HEK293 (cell line): ENCODE data around the gene KRT7.
A peak's percentile ranks its signal among the peaks of the same experiment; 100 is the strongest.

Source experiments
- EGR2 ChIP-seq: fragments of 450-650 bp; formaldehyde crosslinking; IDR thresholded peaks from 2 replicates; pipeline ENCODE4 v1.5.1; 2016; ENCODE audit warnings: low read depth, missing biosample characterization, missing genetic modification characterization
- FEZF1 ChIP-seq: fragments of 450-650 bp; formaldehyde crosslinking; IDR thresholded peaks from 2 replicates; pipeline ENCODE4 v1.5.1; 2016; ENCODE audit warnings: missing biosample characterization, missing genetic modification characterization
- GFI1B ChIP-seq: fragments of 450-650 bp; formaldehyde crosslinking; IDR thresholded peaks from 2 replicates; pipeline ENCODE4 v1.5.1; 2016; ENCODE audit warnings: missing biosample characterization, missing genetic modification characterization
- GLIS2 ChIP-seq: fragments of 450-650 bp; formaldehyde crosslinking; IDR thresholded peaks from 2 replicates; pipeline ENCODE4 v1.5.1; 2016; ENCODE audit warnings: missing biosample characterization, missing genetic modification characterization
- HOXA7 ChIP-seq: sonication (generic); formaldehyde crosslinking; IDR thresholded peaks from 2 replicates; pipeline ENCODE4 v1.8.1; 2022; ENCODE audit warnings: missing genetic modification reagents, borderline replicate concordance
- HOXC10 ChIP-seq: sonication (generic); formaldehyde crosslinking; IDR thresholded peaks from 2 replicates; pipeline ENCODE4 v1.8.1; 2023; ENCODE audit warnings: mild to moderate bottlenecking, missing genetic modification reagents
- KLF8 ChIP-seq: fragments of 450-650 bp; formaldehyde crosslinking; IDR thresholded peaks from 2 replicates; pipeline ENCODE4 v1.5.1; 2016; ENCODE audit warnings: missing biosample characterization, missing genetic modification characterization
- KLF9 ChIP-seq: fragments of 450-650 bp; formaldehyde crosslinking; IDR thresholded peaks from 2 replicates; pipeline ENCODE4 v1.5.1; 2016; ENCODE audit warnings: missing biosample characterization, missing genetic modification characterization, low read depth
- OVOL3 ChIP-seq: fragments of 450-650 bp; formaldehyde crosslinking; IDR thresholded peaks from 2 replicates; pipeline ENCODE4 v1.5.1; 2016; ENCODE audit warnings: missing biosample characterization, missing genetic modification characterization
- PRDM1 ChIP-seq: fragments of 450-650 bp; formaldehyde crosslinking; IDR thresholded peaks from 2 replicates; pipeline ENCODE4; 2016; ENCODE audit warnings: missing biosample characterization, missing genetic modification characterization
- PRDM10 ChIP-seq: fragments of 450-650 bp; formaldehyde crosslinking; IDR thresholded peaks from 2 replicates; pipeline ENCODE4 v1.5.1; 2016; ENCODE audit warnings: missing biosample characterization, missing genetic modification characterization
- REST ChIP-seq: fragments of 450-650 bp; formaldehyde crosslinking; IDR thresholded peaks from 2 replicates; pipeline ENCODE4 v1.5.1; 2016; ENCODE audit warnings: missing biosample characterization, missing genetic modification characterization
- WT1 ChIP-seq: fragments of 450-650 bp; formaldehyde crosslinking; IDR thresholded peaks from 2 replicates; pipeline ENCODE4 v1.5.1; 2016; ENCODE audit warnings: missing biosample characterization, missing genetic modification characterization
- ZBTB1 ChIP-seq: fragments of 450-650 bp; formaldehyde crosslinking; IDR thresholded peaks from 2 replicates; pipeline ENCODE4 v1.5.1; 2016; ENCODE audit warnings: missing biosample characterization, missing genetic modification characterization
- ZBTB8A ChIP-seq: fragments of 450-650 bp; formaldehyde crosslinking; IDR thresholded peaks from 2 replicates; pipeline ENCODE4 v1.5.1; 2016; ENCODE audit warnings: missing biosample characterization, missing genetic modification characterization
- ZNF132 ChIP-seq: fragments of 450-650 bp; formaldehyde crosslinking; IDR thresholded peaks from 2 replicates; pipeline ENCODE4 v1.5.1; 2017; ENCODE audit warnings: missing biosample characterization, missing genetic modification characterization, borderline replicate concordance
- ZNF138 ChIP-seq: fragments of 450-650 bp; formaldehyde crosslinking; IDR thresholded peaks from 2 replicates; pipeline ENCODE4 v1.5.1; 2016; ENCODE audit warnings: missing biosample characterization, missing genetic modification characterization, borderline replicate concordance
- ZNF23 ChIP-seq: fragments of 450-650 bp; formaldehyde crosslinking; IDR thresholded peaks from 2 replicates; pipeline ENCODE4 v1.5.1; 2016; ENCODE audit warnings: missing biosample characterization, missing genetic modification characterization, borderline replicate concordance
- ZNF335 ChIP-seq: fragments of 450-650 bp; formaldehyde crosslinking; conservative IDR thresholded peaks from 2 replicates; pipeline ENCODE4 v1.5.1; 2016; ENCODE audit warnings: missing biosample characterization, missing genetic modification characterization
- ZNF394 ChIP-seq: fragments of 450-650 bp; formaldehyde crosslinking; IDR thresholded peaks from 2 replicates; pipeline ENCODE4 v1.5.1; 2016; ENCODE audit warnings: missing biosample characterization, missing genetic modification characterization, mild to moderate bottlenecking, moderate library complexity, borderline replicate concordance
- ZNF404 ChIP-seq: fragments of 450-650 bp; formaldehyde crosslinking; IDR thresholded peaks from 2 replicates; pipeline ENCODE4 v1.5.1; 2017; ENCODE audit warnings: missing biosample characterization, missing genetic modification characterization
- ZNF510 ChIP-seq: fragments of 450-650 bp; formaldehyde crosslinking; IDR thresholded peaks from 2 replicates; pipeline ENCODE4 v1.5.1; 2018; ENCODE audit warnings: mild to moderate bottlenecking, missing genetic modification characterization, missing biosample characterization; ENCODE audit not compliant: insufficient replicate concordance
- ZNF514 ChIP-seq: fragments of 450-650 bp; formaldehyde crosslinking; IDR thresholded peaks from 2 replicates; pipeline ENCODE4 v1.5.1; 2016; ENCODE audit warnings: missing biosample characterization, missing genetic modification characterization
- ZNF549 ChIP-seq: fragments of 450-650 bp; IDR thresholded peaks from 2 replicates; pipeline ENCODE4 v1.5.1; 2018; ENCODE audit warnings: missing biosample characterization, missing genetic modification characterization, mild to moderate bottlenecking, inconsistent platforms, moderate library complexity
- ZNF560 ChIP-seq: fragments of 450-650 bp; formaldehyde crosslinking; IDR thresholded peaks from 2 replicates; pipeline ENCODE4 v1.5.1; 2017; ENCODE audit warnings: missing biosample characterization, missing genetic modification characterization, borderline replicate concordance
- ZNF621 ChIP-seq: fragments of 450-650 bp; formaldehyde crosslinking; IDR thresholded peaks from 2 replicates; pipeline ENCODE4 v1.5.1; 2017; ENCODE audit warnings: missing biosample characterization, missing genetic modification characterization
- ZNF658 ChIP-seq: fragments of 450-650 bp; formaldehyde crosslinking; IDR thresholded peaks from 2 replicates; pipeline ENCODE4; 2016; ENCODE audit warnings: missing biosample characterization, missing genetic modification characterization
- ZNF664 ChIP-seq: fragments of 450-650 bp; formaldehyde crosslinking; IDR thresholded peaks from 2 replicates; pipeline ENCODE4 v1.5.1; 2016; ENCODE audit warnings: missing biosample characterization, missing genetic modification characterization
- ZNF777 ChIP-seq: fragments of 450-650 bp; formaldehyde crosslinking; IDR thresholded peaks from 2 replicates; pipeline ENCODE4 v1.5.1; 2017; ENCODE audit warnings: missing biosample characterization, missing genetic modification characterization, borderline replicate concordance
- ZSCAN23 ChIP-seq: fragments of 450-650 bp; formaldehyde crosslinking; IDR thresholded peaks from 2 replicates; pipeline ENCODE4 v1.5.1; 2016; ENCODE audit warnings: missing biosample characterization, missing genetic modification characterization
- TF ChIP-seq, protein P1 (sequence below): fragments of 450-650 bp; formaldehyde crosslinking; IDR thresholded peaks from 2 replicates; pipeline ENCODE4 v1.5.1; 2016; ENCODE audit warnings: missing biosample characterization, missing genetic modification characterization
- TF ChIP-seq, protein P2 (sequence below): fragments of 450-650 bp; formaldehyde crosslinking; IDR thresholded peaks from 2 replicates; pipeline ENCODE4 v1.5.1; 2017; ENCODE audit warnings: missing biosample characterization, mild to moderate bottlenecking, missing genetic modification characterization, moderate library complexity

The KRT7 gene

GRCh38 chr12:52280319-52280795, 47.3 kb downstream of the KRT7 start (continued):
- TF ChIP-seq REST (tag by site-specific recombination) (no peak), ZBTB8A (tag by site-specific recombination) (peak; percentile 74), ZBTB1 (tag by site-specific recombination) (no peak), HOXC10 (no peak), OVOL3 (tag by site-specific recombination) (no peak), ZNF510 (tag by site-specific recombination) (no peak), PRDM10 (tag by site-specific recombination) (peak; percentile 49), ZNF549 (no peak), ZNF404 (no peak), HOXA7 (CRISPR knock-in tag) (no peak), EGR2 (no peak), GLIS2 (tag by site-specific recombination) (peak; percentile 48; the same call in 1 of the 2 replicates), ZNF394 (tag by site-specific recombination) (peak; percentile 21; the same call in 1 of the 2 replicates), GFI1B (tag by site-specific recombination) (no peak), KLF9 (tag by site-specific recombination) (no peak), ZNF664 (no peak), WT1 (tag by site-specific recombination) (no peak), ZNF335 (tag by site-specific recombination) (peak; percentile 81), ZNF132 (tag by site-specific recombination) (no peak), ZNF138 (no peak), ZNF560 (tag by site-specific recombination) (no peak), ZNF658 (no peak), ZNF777 (tag by site-specific recombination) (no peak), KLF8 (tag by site-specific recombination) (0 out of 2 replicates have a peak, but pooled peaks have one; percentile 28), FEZF1 (peak; percentile 63), ZSCAN23 (tag by site-specific recombination) (no peak), PRDM1 (0 out of 2 replicates have a peak, but pooled peaks have one; percentile 55), ZNF514 (tag by site-specific recombination) (no peak), ZNF621 (tag by site-specific recombination) (no peak), ZNF23 (no peak)
- TF ChIP-seq, protein P1, sequence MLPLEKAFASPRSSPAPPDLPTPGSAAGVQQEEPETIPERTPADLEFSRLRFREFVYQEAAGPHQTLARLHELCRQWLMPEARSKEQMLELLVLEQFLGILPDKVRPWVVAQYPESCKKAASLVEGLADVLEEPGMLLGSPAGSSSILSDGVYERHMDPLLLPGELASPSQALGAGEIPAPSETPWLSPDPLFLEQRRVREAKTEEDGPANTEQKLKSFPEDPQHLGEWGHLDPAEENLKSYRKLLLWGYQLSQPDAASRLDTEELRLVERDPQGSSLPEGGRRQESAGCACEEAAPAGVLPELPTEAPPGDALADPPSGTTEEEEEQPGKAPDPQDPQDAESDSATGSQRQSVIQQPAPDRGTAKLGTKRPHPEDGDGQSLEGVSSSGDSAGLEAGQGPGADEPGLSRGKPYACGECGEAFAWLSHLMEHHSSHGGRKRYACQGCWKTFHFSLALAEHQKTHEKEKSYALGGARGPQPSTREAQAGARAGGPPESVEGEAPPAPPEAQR (tag by site-specific recombination), result no peak
- TF ChIP-seq, protein P2, sequence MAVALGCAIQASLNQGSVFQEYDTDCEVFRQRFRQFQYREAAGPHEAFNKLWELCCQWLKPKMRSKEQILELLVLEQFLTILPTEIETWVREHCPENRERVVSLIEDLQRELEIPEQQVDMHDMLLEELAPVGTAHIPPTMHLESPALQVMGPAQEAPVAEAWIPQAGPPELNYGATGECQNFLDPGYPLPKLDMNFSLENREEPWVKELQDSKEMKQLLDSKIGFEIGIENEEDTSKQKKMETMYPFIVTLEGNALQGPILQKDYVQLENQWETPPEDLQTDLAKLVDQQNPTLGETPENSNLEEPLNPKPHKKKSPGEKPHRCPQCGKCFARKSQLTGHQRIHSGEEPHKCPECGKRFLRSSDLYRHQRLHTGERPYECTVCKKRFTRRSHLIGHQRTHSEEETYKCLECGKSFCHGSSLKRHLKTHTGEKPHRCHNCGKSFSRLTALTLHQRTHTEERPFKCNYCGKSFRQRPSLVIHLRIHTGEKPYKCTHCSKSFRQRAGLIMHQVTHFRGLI (tag by site-specific recombination), result peak; percentile 74; the same call in 1 of the 2 replicates
